G401.6 (cell line): Measurements from ENCODE around the gene TTBK1.

ENCODE experiments used
- FAIRE-seq: peaks from 2 replicates; lab custom pipeline; 2012; peaks lifted over from hg19 to GRCh38; lab: Jason Lieb, UNC

TTBK1 gene

GRCh38 chr6:43223175-43223574 lies 20.1 kb upstream of the TTBK1 start:
- FAIRE-seq: no peak

GRCh38 chr6:43226192-43226851 lies 17.0 kb upstream of the TTBK1 start:
- FAIRE-seq: no peak

- no peak for FAIRE-seq
Observed at GRCh38 chr6:43228951-43229802, 14.1 kb upstream of the TTBK1 start, which contains the start of gene DNPH1. TSS of gene DNPH1 (minus strand) at chr6:43229481. CDS start at chr6:43229456, 25 bp downstream.

GRCh38 chr6:43229803-43230620 lies 13.3 kb upstream of the TTBK1 start:
- FAIRE-seq: no peak

GRCh38 chr6:43231053-43231452 lies 12.2 kb upstream of the TTBK1 start:
- no peak for FAIRE-seq

GRCh38 chr6:43231735-43232450 lies 11.4 kb upstream of the TTBK1 start:
- no peak for FAIRE-seq

- FAIRE-seq: no peak
Observed at GRCh38 chr6:43235841-43236240, 7.4 kb upstream of the TTBK1 start.

GRCh38 chr6:43239054-43239453 lies 4.2 kb upstream of the TTBK1 start:
- FAIRE-seq: no peak

- FAIRE-seq: no peak
Observed at GRCh38 chr6:43240950-43241349, 2.3 kb upstream of the TTBK1 start.

GRCh38 chr6:43241446-43241845 lies 1.8 kb upstream of the TTBK1 start:
- FAIRE-seq: no peak

- no peak for FAIRE-seq
Observed at GRCh38 chr6:43243664-43244321, 512 bp downstream of the TTBK1 start.

- FAIRE-seq: no peak
Observed at GRCh38 chr6:43246301-43247113, 3.2 kb downstream of the TTBK1 start.

GRCh38 chr6:43247114-43247999 lies 4.1 kb downstream of the TTBK1 start:
- FAIRE-seq: no peak

GRCh38 chr6:43248101-43248500 lies 4.8 kb downstream of the TTBK1 start:
- FAIRE-seq: no peak

- no peak for FAIRE-seq
Observed at GRCh38 chr6:43248791-43249190, 5.5 kb downstream of the TTBK1 start.

- FAIRE-seq: no peak
Observed at GRCh38 chr6:43250992-43251373, 7.7 kb downstream of the TTBK1 start.

- FAIRE-seq: no peak
Observed at GRCh38 chr6:43253401-43253800, 10.1 kb downstream of the TTBK1 start.

GRCh38 chr6:43254138-43254817 lies 11.0 kb downstream of the TTBK1 start:
- no peak for FAIRE-seq

- no peak for FAIRE-seq
Observed at GRCh38 chr6:43254846-43255245, 11.6 kb downstream of the TTBK1 start.
